ENCODE measurements around the gene MRGPRF. TPM values are rescaled to one million over a fixed set of nuclear protein-coding genes. Genes with fewer than 3 reads are reported as not detected.
A peak's percentile ranks its signal among the peaks of the same experiment; 100 is the strongest.

Gene MRGPRF
- total and polyA plus RNA-seq, 10 donors: 2.2 to 21.2 (median 9.7) TPM

GRCh38 chr11:69005631-69006368 is 7.2 kb downstream of the MRGPRF start:
- peak; percentile 62 for DNase-seq
- no peaks in the 10 kb centered on the region for H3K9me3 ChIP-seq
- peaks cover 0 to 20% (median 0%) of the 10 kb centered on the region in 6 donors for H3K36me3 ChIP-seq
- 68 to 90% (median 81%) methylated on average over 36 to 48 of the region's 48 CpGs for whole genome bisulfite sequencing, 5 donors
- H3K27ac ChIP-seq: no peak overlapping the region
- H3K4me1 ChIP-seq: peaks cover 0 to 58% (median 19%) of the 10 kb centered on the region in 6 donors
- intact Hi-C loops (cut with DNase I; ENCODE audit: low total_unique reads): no loop called here
- peaks cover 0 to 76% (median 25%) of the 10 kb centered on the region in 7 donors for H3K27me3 ChIP-seq (replicated peaks in 1 of 7)
- no peak overlapping the region for H3K4me3 ChIP-seq
- peak in 1 of 3 donors; percentile 2 for TF ChIP-seq POLR2AphosphoS5 (IDR thresholded peaks at IDR 0.05)
- no peak for TF ChIP-seq POLR2A (IDR thresholded peaks at IDR 0.05)

- 88 to 93% (median 89%) methylated on average over 27 of the region's 27 CpGs for WGBS, 5 donors
- Histone ChIP-seq H3K27me3 (replicated peaks in 1 of 7) (peaks cover 0 to 70% (median 19%) of the 10 kb centered on the region in 7 donors), H3K36me3 (peaks cover 0 to 20% (median 0%) of the 10 kb centered on the region in 6 donors), H3K27ac (no peak overlapping the region), H3K4me1 (peaks cover 0 to 56% (median 18%) of the 10 kb centered on the region in 6 donors), H3K4me3 (no peak overlapping the region), H3K9me3 (no peaks in the 10 kb centered on the region)
- intact Hi-C loops (cut with DNase I; ENCODE audit: low total_unique reads): no loop called here
- peak; percentile 54 for DNase-seq
- TF ChIP-seq POLR2AphosphoS5 (IDR thresholded peaks at IDR 0.05) (no peak), POLR2A (IDR thresholded peaks at IDR 0.05) (no peak), CTCF (IDR thresholded peaks at IDR 0.05 in 8 of 11, conservative IDR thresholded peaks at IDR 0.05 in 3 of 11) (no peak)
Measured at GRCh38 chr11:69005183-69005630, 7.8 kb downstream of the MRGPRF start.

GRCh38 chr11:69004411-69005182 is 8.4 kb downstream of the MRGPRF start:
- Histone ChIP-seq H3K4me1 (peaks cover 0 to 55% (median 17%) of the 10 kb centered on the region in 6 donors), H3K9me3 (no peaks in the 10 kb centered on the region), H3K4me3 (no peak overlapping the region), H3K27ac (peak overlapping the region in 1 of 8 donors; percentile 14), H3K27me3 (replicated peaks in 1 of 7) (peaks cover 0 to 69% (median 15%) of the 10 kb centered on the region in 7 donors), H3K36me3 (peaks cover 0 to 20% (median 0%) of the 10 kb centered on the region in 6 donors)
- TF ChIP-seq POLR2A (IDR thresholded peaks at IDR 0.05) (no peak), POLR2AphosphoS5 (IDR thresholded peaks at IDR 0.05) (no peak), CTCF (IDR thresholded peaks at IDR 0.05 in 8 of 11, conservative IDR thresholded peaks at IDR 0.05 in 3 of 11) (no peak)
- WGBS, 5 donors: 73 to 87% (median 79%) methylated on average over 10 to 13 of the region's 13 CpGs
- DNase-seq: peak; percentile 54
- intact Hi-C loops (cut with DNase I; ENCODE audit: low total_unique reads): no loop called here

GRCh38 chr11:69003866-69004367 is 9.1 kb downstream of the MRGPRF start:
- Histone ChIP-seq H3K9me3 (no peaks in the 10 kb centered on the region), H3K4me1 (peaks cover 0 to 50% (median 17%) of the 10 kb centered on the region in 6 donors), H3K4me3 (no peak overlapping the region), H3K27me3 (replicated peaks in 1 of 7) (peaks cover 0 to 68% (median 12%) of the 10 kb centered on the region in 7 donors), H3K27ac (peak overlapping the region in 2 of 8 donors; percentile 27 to 51), H3K36me3 (peaks cover 0 to 20% (median 0%) of the 10 kb centered on the region in 6 donors)
- DNase-seq: peak; percentile 59
- TF ChIP-seq CTCF (IDR thresholded peaks at IDR 0.05 in 8 of 11, conservative IDR thresholded peaks at IDR 0.05 in 3 of 11) (no peak), POLR2A (IDR thresholded peaks at IDR 0.05) (no peak), POLR2AphosphoS5 (IDR thresholded peaks at IDR 0.05) (no peak)
- 82 to 95% (median 89%) methylated on average over 16 to 20 of the region's 20 CpGs for WGBS, 5 donors
- intact Hi-C loops (cut with DNase I; ENCODE audit: low total_unique reads): no loop called here

All from spleen (tissue), 11 donors.